Osteoblast (primary cell): ENCODE data around the gene MYCBPAP. TPM values are rescaled to one million over a fixed set of nuclear protein-coding genes. Genes with fewer than 3 reads are reported as not detected.

ENCODE experiments used
- DNase-seq: peaks from one replicate; pipeline ENCODE4 v3.0.0; 2011; ENCODE audit warnings: low spot score, mixed read lengths; ENCODE audit not compliant: insufficient read length; ENCODE audit errors: missing footprints
- H2AFZ ChIP-seq: 2 replicates; pipeline ENCODE4 v1.6.0; 2011; ENCODE audit warnings: mild to moderate bottlenecking, low read length
- H3K27ac ChIP-seq: 2 replicates; pipeline ENCODE4 v1.5.1; 2011; ENCODE audit warnings: mild to moderate bottlenecking, low read depth, low read length, moderate library complexity
- H3K27me3 ChIP-seq: 2 replicates; pipeline ENCODE4 v1.6.0; 2012; ENCODE audit warnings: mild to moderate bottlenecking, control low read depth, inconsistent platforms, low read length, moderate library complexity; ENCODE audit not compliant: insufficient read depth
- H3K36me3 ChIP-seq: 2 replicates; pipeline ENCODE4 v1.5.1; 2011; ENCODE audit warnings: mild to moderate bottlenecking, low read length, control low read depth, moderate library complexity; ENCODE audit not compliant: insufficient read depth
- H3K4me1 ChIP-seq: 2 replicates; pipeline ENCODE4 v1.5.1; 2011; ENCODE audit warnings: mild to moderate bottlenecking, low read length, control low read depth, moderate library complexity; ENCODE audit not compliant: insufficient read depth
- H3K4me2 ChIP-seq: 2 replicates; pipeline ENCODE4 v1.6.0; 2011; ENCODE audit warnings: mild to moderate bottlenecking, low read length; ENCODE audit not compliant: insufficient read depth
- H3K4me3 ChIP-seq: fragments of 200-600 bp; sonication (generic); 3 replicates; pipeline ENCODE4 v1.5.1; 2012; ENCODE audit warnings: mild to moderate bottlenecking, low read length, inconsistent platforms; ENCODE audit not compliant: insufficient read depth
- H3K79me2 ChIP-seq: 2 replicates; pipeline ENCODE4 v1.6.0; 2012; ENCODE audit warnings: mild to moderate bottlenecking, low read length, control low read depth, inconsistent platforms; ENCODE audit not compliant: insufficient read depth
- H3K9me3 ChIP-seq: 2 replicates; pipeline ENCODE4 v1.5.1; 2011; ENCODE audit warnings: low read depth, low read length, control low read depth
- H4K20me1 ChIP-seq: 2 replicates; pipeline ENCODE4 v1.6.0; 2012; ENCODE audit warnings: mild to moderate bottlenecking, low read length, control low read depth; ENCODE audit not compliant: insufficient read depth
- total RNA-seq: library from RNA; depleted of rRNA; stranded (reverse); fragments of >200 nt; gene quantifications from 2 replicates; pipeline ENCODE4 v1.2.3, GENCODE V29; 2012
- TF ChIP-seq, protein P1 (sequence below): IDR thresholded peaks from 2 replicates; pipeline ENCODE4 v1.5.1; 2011; ENCODE audit warnings: mild to moderate bottlenecking, low read depth, low read length, moderate library complexity; ENCODE audit errors: extremely low read depth

Gene MYCBPAP
- total RNA-seq, 1 donor: 0.36 TPM

DNA sequence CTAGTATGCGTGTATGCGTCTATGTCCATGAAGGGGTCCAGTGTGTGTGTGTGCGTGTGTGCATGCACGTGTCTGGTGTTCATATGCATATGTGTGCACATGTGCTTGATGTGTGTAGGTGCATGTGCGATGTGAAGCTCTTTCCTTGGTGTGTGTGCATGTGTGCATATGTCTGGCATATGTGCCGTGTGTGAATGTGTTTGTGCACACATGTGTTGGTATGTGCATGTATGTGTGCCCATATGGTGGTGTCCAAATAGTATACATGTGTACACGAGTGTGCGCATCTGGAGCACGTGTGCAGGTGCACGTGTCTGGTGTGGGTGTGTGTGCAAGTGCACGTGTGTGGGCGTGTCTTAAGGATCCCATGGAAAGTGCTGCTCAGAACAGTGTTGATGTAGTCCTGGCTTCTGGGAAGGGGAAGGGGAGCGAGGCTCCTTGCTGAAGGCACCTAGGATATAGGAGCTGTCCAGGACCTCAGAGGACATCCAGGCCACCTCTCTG, 69.3 kb downstream of the MYCBPAP start:
- DNase-seq: no peak
- Histone ChIP-seq H3K4me3 (no peak overlapping the region), H2AFZ (no peak overlapping the region), H3K27ac (no peak overlapping the region), H3K9me3 (no peaks in the 10 kb centered on the region), H4K20me1 (no peaks in the 10 kb centered on the region), H3K79me2 (no peaks in the 10 kb centered on the region), H3K36me3 (no peaks in the 10 kb centered on the region), H3K27me3 (peaks cover 7% of the 10 kb centered on the region), H3K4me1 (no peaks in the 10 kb centered on the region), H3K4me2 (no peak overlapping the region)
- TF ChIP-seq, protein P1, sequence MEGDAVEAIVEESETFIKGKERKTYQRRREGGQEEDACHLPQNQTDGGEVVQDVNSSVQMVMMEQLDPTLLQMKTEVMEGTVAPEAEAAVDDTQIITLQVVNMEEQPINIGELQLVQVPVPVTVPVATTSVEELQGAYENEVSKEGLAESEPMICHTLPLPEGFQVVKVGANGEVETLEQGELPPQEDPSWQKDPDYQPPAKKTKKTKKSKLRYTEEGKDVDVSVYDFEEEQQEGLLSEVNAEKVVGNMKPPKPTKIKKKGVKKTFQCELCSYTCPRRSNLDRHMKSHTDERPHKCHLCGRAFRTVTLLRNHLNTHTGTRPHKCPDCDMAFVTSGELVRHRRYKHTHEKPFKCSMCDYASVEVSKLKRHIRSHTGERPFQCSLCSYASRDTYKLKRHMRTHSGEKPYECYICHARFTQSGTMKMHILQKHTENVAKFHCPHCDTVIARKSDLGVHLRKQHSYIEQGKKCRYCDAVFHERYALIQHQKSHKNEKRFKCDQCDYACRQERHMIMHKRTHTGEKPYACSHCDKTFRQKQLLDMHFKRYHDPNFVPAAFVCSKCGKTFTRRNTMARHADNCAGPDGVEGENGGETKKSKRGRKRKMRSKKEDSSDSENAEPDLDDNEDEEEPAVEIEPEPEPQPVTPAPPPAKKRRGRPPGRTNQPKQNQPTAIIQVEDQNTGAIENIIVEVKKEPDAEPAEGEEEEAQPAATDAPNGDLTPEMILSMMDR: no peak

DNA sequence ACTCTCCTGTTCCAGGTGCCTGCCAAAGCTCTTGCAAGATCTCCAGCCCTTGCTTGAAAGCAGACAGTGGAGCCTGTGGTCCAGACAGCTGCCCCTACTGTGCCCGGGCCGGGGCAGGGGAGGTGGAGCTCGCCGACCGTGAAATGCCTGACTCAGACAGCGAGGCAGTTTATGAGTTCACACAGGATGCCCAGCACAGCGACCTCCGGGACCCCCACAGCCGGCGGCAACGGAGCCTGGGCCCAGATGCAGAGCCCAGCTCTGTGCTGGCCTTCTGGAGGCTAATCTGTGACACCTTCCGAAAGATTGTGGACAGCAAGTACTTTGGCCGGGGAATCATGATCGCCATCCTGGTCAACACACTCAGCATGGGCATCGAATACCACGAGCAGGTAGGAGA, 69.9 kb downstream of the MYCBPAP start:
- no peak overlapping the region for H3K4me3 ChIP-seq
- H3K79me2 ChIP-seq: no peaks in the 10 kb centered on the region
- no peak overlapping the region for H2AFZ ChIP-seq
- no peak overlapping the region for H3K4me2 ChIP-seq
- H3K27ac ChIP-seq: no peak overlapping the region
- H3K9me3 ChIP-seq: no peaks in the 10 kb centered on the region
- H3K36me3 ChIP-seq: no peaks in the 10 kb centered on the region
- TF ChIP-seq, protein P1: no peak
- H3K4me1 ChIP-seq: no peaks in the 10 kb centered on the region
- H4K20me1 ChIP-seq: no peaks in the 10 kb centered on the region
- DNase-seq: no peak
- peaks cover 12% of the 10 kb centered on the region for H3K27me3 ChIP-seq

DNA sequence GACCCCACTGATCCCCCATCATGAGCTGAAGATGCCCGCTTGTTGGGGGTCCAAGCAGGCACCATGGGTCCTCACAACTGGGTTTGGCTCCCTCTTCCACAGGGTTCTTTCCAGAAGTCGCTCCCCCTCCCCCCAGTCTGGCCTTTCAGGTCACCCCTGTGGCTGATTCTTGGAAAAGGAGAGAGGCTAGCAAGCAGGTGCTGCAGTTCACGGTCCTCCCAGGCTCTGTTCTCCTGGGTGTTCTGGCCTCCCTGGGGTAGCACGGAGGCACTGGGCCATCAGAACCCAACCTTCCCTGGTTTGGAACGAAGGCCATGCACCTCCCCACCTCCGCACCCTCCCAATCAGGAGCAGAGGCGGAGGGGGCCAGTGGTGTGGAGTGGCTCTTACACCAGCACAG, 71.2 kb downstream of the MYCBPAP start:
- TF ChIP-seq, protein P1: no peak
- no peaks in the 10 kb centered on the region for H3K36me3 ChIP-seq
- H3K27ac ChIP-seq: no peak overlapping the region
- no peak overlapping the region for H2AFZ ChIP-seq
- no peak overlapping the region for H3K4me3 ChIP-seq
- H3K4me1 ChIP-seq: no peaks in the 10 kb centered on the region
- DNase-seq: no peak
- H4K20me1 ChIP-seq: no peaks in the 10 kb centered on the region
- H3K4me2 ChIP-seq: no peak overlapping the region
- no peaks in the 10 kb centered on the region for H3K9me3 ChIP-seq
- H3K27me3 ChIP-seq: peaks cover 15% of the 10 kb centered on the region
- H3K79me2 ChIP-seq: no peaks in the 10 kb centered on the region

DNA sequence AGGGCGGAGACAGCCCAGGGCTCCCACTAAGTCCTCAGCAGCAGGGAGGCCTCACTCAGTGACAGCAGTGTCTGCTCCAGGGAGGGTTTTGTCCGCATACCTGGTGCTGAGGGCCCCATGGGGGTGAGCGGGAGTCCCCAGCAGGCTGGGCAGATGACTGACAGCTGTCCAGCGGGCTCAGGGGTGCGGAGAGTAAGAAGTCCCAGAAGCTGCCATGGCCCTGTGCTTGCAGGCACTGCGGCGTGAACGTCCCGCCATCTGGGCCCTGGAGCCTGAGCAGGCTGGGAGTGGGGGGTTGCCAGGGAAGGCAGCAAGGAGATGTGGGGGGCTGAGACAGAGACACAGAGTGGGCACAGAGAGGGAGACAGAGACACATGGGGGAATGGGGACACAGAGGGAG, 72.4 kb downstream of the MYCBPAP start:
- TF ChIP-seq, protein P1: no peak

More for the DNA sequence above, 72.4 kb downstream of the MYCBPAP start:
- no peaks in the 10 kb centered on the region for H4K20me1 ChIP-seq
- no peaks in the 10 kb centered on the region for H3K79me2 ChIP-seq
- H3K9me3 ChIP-seq: no peaks in the 10 kb centered on the region
- no peak overlapping the region for H3K4me2 ChIP-seq
- H3K27me3 ChIP-seq: peaks cover 17% of the 10 kb centered on the region
- no peak for DNase-seq
- no peak overlapping the region for H2AFZ ChIP-seq
- H3K4me1 ChIP-seq: no peaks in the 10 kb centered on the region
- no peak overlapping the region for H3K27ac ChIP-seq
- H3K4me3 ChIP-seq: no peak overlapping the region
- H3K36me3 ChIP-seq: no peaks in the 10 kb centered on the region

Other genes starting within 250 kb of the MYCBPAP start
- under 0.01 and 0.36 TPM in 2 replicates for gene TMEM92, start 234.0 kb upstream of the MYCBPAP start, total RNA-seq
- 40.5 and 46.6 TPM in 2 replicates for gene XYLT2, start 162.3 kb upstream of the MYCBPAP start, total RNA-seq
- 54.2 and 55.7 TPM in 2 replicates for gene MRPL27, start 135.3 kb upstream of the MYCBPAP start, total RNA-seq
- 0.59 and 0.72 TPM in 2 replicates for gene EME1, start 135.2 kb upstream of the MYCBPAP start, total RNA-seq
- gene LRRC59, start 110.9 kb upstream of the MYCBPAP start, total RNA-seq: 121 and 125 TPM in 2 replicates
- 60.1 and 63.0 TPM in 2 replicates for gene ACSF2, start 82.2 kb upstream of the MYCBPAP start, total RNA-seq
- not detected in 2 replicates for gene CHAD, start 39.6 kb upstream of the MYCBPAP start, total RNA-seq
- 23.9 and 26.5 TPM in 2 replicates for gene RSAD1, start 29.6 kb upstream of the MYCBPAP start, total RNA-seq
- gene EPN3, start 24.3 kb downstream of the MYCBPAP start, total RNA-seq: not detected in 2 replicates
- 126 and 142 TPM in 2 replicates for gene SPATA20, start 38.7 kb downstream of the MYCBPAP start, total RNA-seq
- gene CACNA1G, start 52.3 kb downstream of the MYCBPAP start, total RNA-seq: under 0.01 TPM in 2 replicates
- 12.4 and 28.6 TPM in 2 replicates for gene ABCC3, start 126.4 kb downstream of the MYCBPAP start, total RNA-seq
- 41.5 and 42.7 TPM in 2 replicates for gene ANKRD40, start 199.5 kb downstream of the MYCBPAP start, total RNA-seq
- gene LUC7L3, start 211.2 kb downstream of the MYCBPAP start, total RNA-seq: 25.6 and 34.7 TPM in 2 replicates